ENCODE results near the gene SPAG16.

- TF ChIP-seq CTCF (IDR thresholded peaks at IDR 0.05), result no peak
- no peak for TF ChIP-seq POLR2A (IDR thresholded peaks at IDR 0.05)
- no peak for TF ChIP-seq POLR2AphosphoS5 (IDR thresholded peaks at IDR 0.05)
Measured at GRCh38 chr2:214401580-214401979, 1117.3 kb downstream of the SPAG16 start.

All from transverse colon (tissue), 4 donors.